Fibroblast of lung (primary cell): ENCODE data around the gene GJA10. TPM values are rescaled to one million over a fixed set of nuclear protein-coding genes. Genes with fewer than 3 reads are reported as not detected.

Experiments
- DNase-seq, 2 donors: peaks; one replicate each; pipeline versions ENCODE4 v3.0.0 to v3.0.0-alpha.2; 2010; ENCODE audit warnings: low read depth in 2 of 2
- H2AFZ ChIP-seq: 2 replicates; pipeline ENCODE4 v1.5.1; 2012; ENCODE audit warnings: low read length, control low read depth, inconsistent platforms
- H3K27ac ChIP-seq: 2 replicates; pipeline ENCODE4 v1.5.1; 2011; ENCODE audit warnings: low read length, control low read depth; ENCODE audit not compliant: insufficient read depth
- H3K27me3 ChIP-seq: 2 replicates; pipeline ENCODE4 v1.5.1; 2011; ENCODE audit warnings: mild to moderate bottlenecking, low read length; ENCODE audit not compliant: control insufficient read depth, insufficient read depth
- H3K36me3 ChIP-seq: 2 replicates; pipeline ENCODE4 v1.5.1; 2011; ENCODE audit warnings: low read length; ENCODE audit not compliant: control insufficient read depth, insufficient read depth
- H3K4me1 ChIP-seq: 2 replicates; pipeline ENCODE4 v1.5.1; 2011; ENCODE audit warnings: low read length; ENCODE audit not compliant: control insufficient read depth, insufficient read depth; ENCODE audit errors: extremely low read depth
- H3K4me2 ChIP-seq: 2 replicates; pipeline ENCODE4 v1.5.1; 2011; ENCODE audit warnings: low read length, control low read depth; ENCODE audit not compliant: insufficient read depth; ENCODE audit errors: extremely low read depth
- H3K4me3 ChIP-seq, 4 experiments: fragments of 200-600 bp in 1 of 4; sonication (generic) in 1 of 4; replicated peaks in 1 of 4; 2 replicates each; pipeline ENCODE4 v1.5.1; 2011 to 2016; ENCODE audit warnings: low read length in 4 of 4, low read depth in 3 of 4, mild to moderate bottlenecking in 3 of 4, control low read depth in 2 of 4, inconsistent platforms in 1 of 4, mixed read lengths in 1 of 4; ENCODE audit not compliant: insufficient read depth in 1 of 4; ENCODE audit errors: control extremely low read depth in 1 of 4
- H3K79me2 ChIP-seq: 2 replicates; pipeline ENCODE4 v1.5.1; 2012; ENCODE audit warnings: mild to moderate bottlenecking, low read length, inconsistent platforms; ENCODE audit not compliant: control insufficient read depth, insufficient read depth
- H3K9ac ChIP-seq: 2 replicates; pipeline ENCODE4 v1.5.1; 2011; ENCODE audit warnings: mild to moderate bottlenecking, low read length, control low read depth; ENCODE audit not compliant: insufficient read depth
- H3K9me3 ChIP-seq: 2 replicates; pipeline ENCODE4 v1.5.1; 2012; ENCODE audit warnings: low read depth, low read length; ENCODE audit not compliant: control insufficient read depth, insufficient read depth
- H4K20me1 ChIP-seq: 2 replicates; pipeline ENCODE4 v1.5.1; 2011; ENCODE audit warnings: low read length; ENCODE audit not compliant: control insufficient read depth, insufficient read depth; ENCODE audit errors: extremely low read depth
- EZH2 ChIP-seq: IDR thresholded peaks from 2 replicates; pipeline ENCODE4 v1.5.1; 2012; ENCODE audit warnings: low read length, control low read depth, mild to moderate bottlenecking; ENCODE audit errors: missing control alignments
- polyA plus RNA-seq, 2 donors: library from polyadenylated mRNA; depleted of rRNA in 1 of 2; stranded (reverse) in 1 of 2; unstranded in 1 of 2; fragments of >200 nt; gene quantifications; 2 replicates each; pipeline ENCODE4 v1.2.1, GENCODE V29; 2011 to 2012; ENCODE audit warnings: missing spikeins in 1 of 2
- total RNA-seq: library from RNA; depleted of rRNA; stranded (reverse); fragments of >200 nt; gene quantifications from 2 replicates; pipeline ENCODE4 v1.2.1, GENCODE V29; 2014
- TF ChIP-seq, protein P1 (sequence below), 2 donors: IDR thresholded peaks in 1 of 2; conservative IDR thresholded peaks in 1 of 2; 1 replicate in 1 of 2; 2 replicates in 1 of 2; pipeline ENCODE4 v1.5.1; 2011 to 2012; ENCODE audit warnings: low read length in 2 of 2, control low read depth in 1 of 2, inconsistent platforms in 1 of 2, low read depth in 1 of 2, mild to moderate bottlenecking in 1 of 2

The GJA10 gene
- total and polyA plus RNA-seq, 2 donors (not counting 1 experiment from before 2014, with no cell fraction given), result not detected

DNA sequence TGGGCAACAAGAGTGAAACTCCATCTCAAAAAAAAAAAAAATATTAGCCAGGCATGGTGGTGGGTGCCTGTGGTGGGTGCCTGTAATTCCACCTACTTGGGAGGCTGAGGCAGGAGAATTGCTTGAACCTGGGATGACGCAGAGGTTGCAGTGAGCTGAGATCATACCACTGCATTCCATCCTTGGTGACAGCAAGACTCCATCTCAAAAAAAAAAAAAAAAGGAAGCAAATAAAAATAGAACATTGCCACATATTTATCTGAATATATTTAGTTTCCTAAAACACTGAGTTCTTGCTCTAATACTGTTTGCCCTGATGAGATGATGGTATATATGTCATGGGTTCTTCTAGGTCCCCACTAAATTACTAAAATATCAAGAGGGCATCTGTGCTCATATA lies 36.2 kb upstream of the GJA10 start:
- Histone ChIP-seq H3K4me3 (no peak overlapping the region), H2AFZ (no peak overlapping the region), H3K27ac (no peak overlapping the region), H3K4me1 (no peaks in the 10 kb centered on the region), H3K79me2 (no peaks in the 10 kb centered on the region), H3K27me3 (no peaks in the 10 kb centered on the region), H3K9me3 (no peaks in the 10 kb centered on the region), H3K9ac (no peak overlapping the region), H3K4me2 (no peak overlapping the region), H4K20me1 (no peaks in the 10 kb centered on the region), H3K36me3 (peaks cover 6% of the 10 kb centered on the region)
- no peak for TF ChIP-seq EZH2
- TF ChIP-seq, protein P1, sequence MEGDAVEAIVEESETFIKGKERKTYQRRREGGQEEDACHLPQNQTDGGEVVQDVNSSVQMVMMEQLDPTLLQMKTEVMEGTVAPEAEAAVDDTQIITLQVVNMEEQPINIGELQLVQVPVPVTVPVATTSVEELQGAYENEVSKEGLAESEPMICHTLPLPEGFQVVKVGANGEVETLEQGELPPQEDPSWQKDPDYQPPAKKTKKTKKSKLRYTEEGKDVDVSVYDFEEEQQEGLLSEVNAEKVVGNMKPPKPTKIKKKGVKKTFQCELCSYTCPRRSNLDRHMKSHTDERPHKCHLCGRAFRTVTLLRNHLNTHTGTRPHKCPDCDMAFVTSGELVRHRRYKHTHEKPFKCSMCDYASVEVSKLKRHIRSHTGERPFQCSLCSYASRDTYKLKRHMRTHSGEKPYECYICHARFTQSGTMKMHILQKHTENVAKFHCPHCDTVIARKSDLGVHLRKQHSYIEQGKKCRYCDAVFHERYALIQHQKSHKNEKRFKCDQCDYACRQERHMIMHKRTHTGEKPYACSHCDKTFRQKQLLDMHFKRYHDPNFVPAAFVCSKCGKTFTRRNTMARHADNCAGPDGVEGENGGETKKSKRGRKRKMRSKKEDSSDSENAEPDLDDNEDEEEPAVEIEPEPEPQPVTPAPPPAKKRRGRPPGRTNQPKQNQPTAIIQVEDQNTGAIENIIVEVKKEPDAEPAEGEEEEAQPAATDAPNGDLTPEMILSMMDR (conservative IDR thresholded peaks at IDR 0.05 in 1 of 2, IDR thresholded peaks at IDR 0.05 in 1 of 2; ENCODE audit: low read depth in 1 of 2, low read length in 2 of 2), result no peak
- no peak for DNase-seq

DNA sequence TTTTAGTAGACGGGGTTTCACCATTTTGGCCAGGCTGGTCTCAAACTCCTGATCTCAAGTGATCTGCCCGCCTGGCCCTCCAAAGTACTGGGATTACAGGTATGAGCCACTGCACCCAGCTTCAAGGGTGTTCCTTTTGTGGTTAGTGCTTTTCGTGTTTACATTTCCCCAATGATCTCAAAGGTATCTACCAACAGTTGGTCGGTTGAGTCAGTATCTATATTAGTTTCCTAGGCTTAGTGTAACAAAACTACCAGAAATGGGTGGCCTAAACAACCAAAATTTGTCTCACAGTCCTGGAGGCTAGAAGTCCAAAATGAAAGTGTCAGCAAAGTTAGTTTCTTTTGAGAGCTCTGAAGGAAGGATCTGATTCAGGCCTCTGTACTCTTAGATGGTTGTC lies 34.5 kb upstream of the GJA10 start:
- Histone ChIP-seq H3K4me2 (no peak overlapping the region), H3K9ac (no peak overlapping the region), H3K27me3 (no peaks in the 10 kb centered on the region), H3K4me3 (no peak overlapping the region), H3K36me3 (peaks cover 6% of the 10 kb centered on the region), H3K4me1 (no peaks in the 10 kb centered on the region), H2AFZ (no peak overlapping the region), H3K9me3 (no peaks in the 10 kb centered on the region), H4K20me1 (no peaks in the 10 kb centered on the region), H3K27ac (no peak overlapping the region), H3K79me2 (no peaks in the 10 kb centered on the region)
- no peak for TF ChIP-seq EZH2
- TF ChIP-seq, protein P1 (conservative IDR thresholded peaks at IDR 0.05 in 1 of 2, IDR thresholded peaks at IDR 0.05 in 1 of 2; ENCODE audit: low read depth in 1 of 2, low read length in 2 of 2), result no peak
- no peak for DNase-seq

DNA sequence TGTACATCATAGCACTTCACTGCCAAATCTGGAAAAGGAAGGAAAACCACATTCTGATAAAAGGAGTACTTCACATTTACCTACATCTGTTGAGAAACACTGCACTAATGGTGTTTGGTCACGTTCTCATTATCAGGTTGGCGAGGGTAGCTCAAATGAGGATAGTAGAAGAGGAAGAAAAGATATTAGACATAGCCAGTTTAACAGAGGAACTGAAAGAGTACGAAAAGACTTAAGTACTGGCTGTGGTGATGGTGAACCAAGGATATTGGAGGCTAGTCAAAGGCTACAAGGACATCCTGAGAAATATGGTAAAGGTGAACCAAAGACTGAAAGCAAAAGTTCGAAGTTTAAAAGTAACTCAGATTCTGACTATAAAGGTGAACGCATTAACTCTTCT lies 32.0 kb upstream of the GJA10 start:
- Histone ChIP-seq H3K4me2 (no peak overlapping the region), H3K4me3 (no peak overlapping the region), H3K9ac (no peak overlapping the region), H3K79me2 (no peaks in the 10 kb centered on the region), H3K9me3 (no peaks in the 10 kb centered on the region), H3K27ac (no peak overlapping the region), H4K20me1 (no peaks in the 10 kb centered on the region), H3K36me3 (peaks cover 6% of the 10 kb centered on the region), H2AFZ (no peak overlapping the region), H3K4me1 (no peaks in the 10 kb centered on the region), H3K27me3 (no peaks in the 10 kb centered on the region)
- no peak for DNase-seq
- TF ChIP-seq, protein P1 (conservative IDR thresholded peaks at IDR 0.05 in 1 of 2, IDR thresholded peaks at IDR 0.05 in 1 of 2; ENCODE audit: low read depth in 1 of 2, low read length in 2 of 2), result no peak
- no peak for TF ChIP-seq EZH2
